ENCODE measurements around the gene SNORC.

- TF ChIP-seq CTCF (IDR thresholded peaks at IDR 0.05) (no peak), EP300 (IDR thresholded peaks at IDR 0.05) (no peak)
These were observed 22.2 kb downstream of the SNORC start for GRCh38 chr2:232892221-232892620.
